HCT116 (cell line): Measurements from ENCODE around the gene ZBTB20.

ENCODE experiments used
- EZH2 ChIP-seq: fragments of 200-600 bp; sonication (generic); IDR thresholded peaks from 2 replicates; pipeline ENCODE4 v1.6.1; 2017; ENCODE audit warnings: antibody characterized with exemption, mixed run types
- POLR2A ChIP-seq: IDR thresholded peaks from 2 replicates; pipeline ENCODE4 v1.7.0; 2011; ENCODE audit warnings: borderline replicate concordance; ENCODE audit not compliant: insufficient read depth, insufficient read length; ENCODE audit errors: extremely low read depth
- POLR2AphosphoS5 ChIP-seq: IDR thresholded peaks from 2 replicates; pipeline ENCODE4 v1.6.1; 2011; ENCODE audit warnings: mild to moderate bottlenecking, low read depth, low read length, moderate library complexity
- REST ChIP-seq: IDR thresholded peaks from 2 replicates; pipeline ENCODE4 v1.6.1; 2012; ENCODE audit warnings: low read depth

- TF ChIP-seq POLR2AphosphoS5 = no peak
- TF ChIP-seq POLR2A = no peak
- TF ChIP-seq REST = no peak
- no peak for TF ChIP-seq EZH2
Measured at GRCh38 chr3:114623420-114624046, 523.6 kb downstream of the ZBTB20 start.
